ENCODE results near the gene U2AF1L4.

The U2AF1L4 gene

DNA sequence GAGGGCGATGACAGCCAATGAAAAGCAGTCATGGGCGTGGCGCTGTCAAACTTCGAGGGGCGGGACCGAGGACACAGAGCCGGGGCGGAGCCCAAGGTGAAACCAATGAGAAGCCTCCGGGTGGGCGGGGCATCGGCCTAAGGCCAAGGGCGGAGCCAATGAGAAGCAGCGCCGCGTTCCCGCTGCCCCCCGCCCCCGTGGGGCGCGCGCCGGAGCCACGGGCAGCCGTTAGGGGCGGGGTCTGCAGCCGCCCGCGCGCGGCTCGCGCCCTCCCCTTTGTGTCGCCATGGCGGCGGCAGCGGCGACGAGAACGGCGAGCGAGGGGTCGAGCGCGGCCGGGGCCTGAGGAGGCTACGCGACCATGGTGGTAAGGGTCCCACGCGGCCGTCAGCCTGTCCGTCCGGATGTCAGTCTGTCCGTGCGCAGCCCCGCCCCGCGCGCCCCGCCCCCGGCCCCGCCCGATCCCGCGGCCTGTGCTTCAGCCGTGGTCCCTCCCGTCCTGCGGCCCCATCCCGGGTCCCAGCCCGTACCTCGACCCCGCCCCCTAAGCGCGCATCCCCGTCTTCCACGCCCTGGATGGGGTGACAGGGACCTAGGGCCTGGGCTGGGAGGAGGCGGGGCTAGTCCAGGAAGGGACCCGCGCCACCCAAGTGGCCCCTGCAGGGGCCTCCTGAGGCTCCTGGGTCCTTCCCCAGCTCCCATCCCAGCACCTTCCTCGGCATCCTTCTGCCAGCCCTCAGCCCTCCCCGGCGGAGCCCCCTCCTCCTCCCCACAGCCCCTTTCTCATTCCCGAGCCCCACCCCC is 30.3 kb upstream of the U2AF1L4 start, which contains the start of gene ARHGAP33 (continued):
- TF ChIP-seq, protein P1, sequence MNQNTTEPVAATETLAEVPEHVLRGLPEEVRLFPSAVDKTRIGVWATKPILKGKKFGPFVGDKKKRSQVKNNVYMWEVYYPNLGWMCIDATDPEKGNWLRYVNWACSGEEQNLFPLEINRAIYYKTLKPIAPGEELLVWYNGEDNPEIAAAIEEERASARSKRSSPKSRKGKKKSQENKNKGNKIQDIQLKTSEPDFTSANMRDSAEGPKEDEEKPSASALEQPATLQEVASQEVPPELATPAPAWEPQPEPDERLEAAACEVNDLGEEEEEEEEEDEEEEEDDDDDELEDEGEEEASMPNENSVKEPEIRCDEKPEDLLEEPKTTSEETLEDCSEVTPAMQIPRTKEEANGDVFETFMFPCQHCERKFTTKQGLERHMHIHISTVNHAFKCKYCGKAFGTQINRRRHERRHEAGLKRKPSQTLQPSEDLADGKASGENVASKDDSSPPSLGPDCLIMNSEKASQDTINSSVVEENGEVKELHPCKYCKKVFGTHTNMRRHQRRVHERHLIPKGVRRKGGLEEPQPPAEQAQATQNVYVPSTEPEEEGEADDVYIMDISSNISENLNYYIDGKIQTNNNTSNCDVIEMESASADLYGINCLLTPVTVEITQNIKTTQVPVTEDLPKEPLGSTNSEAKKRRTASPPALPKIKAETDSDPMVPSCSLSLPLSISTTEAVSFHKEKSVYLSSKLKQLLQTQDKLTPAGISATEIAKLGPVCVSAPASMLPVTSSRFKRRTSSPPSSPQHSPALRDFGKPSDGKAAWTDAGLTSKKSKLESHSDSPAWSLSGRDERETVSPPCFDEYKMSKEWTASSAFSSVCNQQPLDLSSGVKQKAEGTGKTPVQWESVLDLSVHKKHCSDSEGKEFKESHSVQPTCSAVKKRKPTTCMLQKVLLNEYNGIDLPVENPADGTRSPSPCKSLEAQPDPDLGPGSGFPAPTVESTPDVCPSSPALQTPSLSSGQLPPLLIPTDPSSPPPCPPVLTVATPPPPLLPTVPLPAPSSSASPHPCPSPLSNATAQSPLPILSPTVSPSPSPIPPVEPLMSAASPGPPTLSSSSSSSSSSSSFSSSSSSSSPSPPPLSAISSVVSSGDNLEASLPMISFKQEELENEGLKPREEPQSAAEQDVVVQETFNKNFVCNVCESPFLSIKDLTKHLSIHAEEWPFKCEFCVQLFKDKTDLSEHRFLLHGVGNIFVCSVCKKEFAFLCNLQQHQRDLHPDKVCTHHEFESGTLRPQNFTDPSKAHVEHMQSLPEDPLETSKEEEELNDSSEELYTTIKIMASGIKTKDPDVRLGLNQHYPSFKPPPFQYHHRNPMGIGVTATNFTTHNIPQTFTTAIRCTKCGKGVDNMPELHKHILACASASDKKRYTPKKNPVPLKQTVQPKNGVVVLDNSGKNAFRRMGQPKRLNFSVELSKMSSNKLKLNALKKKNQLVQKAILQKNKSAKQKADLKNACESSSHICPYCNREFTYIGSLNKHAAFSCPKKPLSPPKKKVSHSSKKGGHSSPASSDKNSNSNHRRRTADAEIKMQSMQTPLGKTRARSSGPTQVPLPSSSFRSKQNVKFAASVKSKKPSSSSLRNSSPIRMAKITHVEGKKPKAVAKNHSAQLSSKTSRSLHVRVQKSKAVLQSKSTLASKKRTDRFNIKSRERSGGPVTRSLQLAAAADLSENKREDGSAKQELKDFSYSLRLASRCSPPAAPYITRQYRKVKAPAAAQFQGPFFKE (tag by site-specific recombination; IDR thresholded peaks at IDR 0.05; ENCODE audit: borderline replicate concordance): no peak
- TF ChIP-seq, protein P2, sequence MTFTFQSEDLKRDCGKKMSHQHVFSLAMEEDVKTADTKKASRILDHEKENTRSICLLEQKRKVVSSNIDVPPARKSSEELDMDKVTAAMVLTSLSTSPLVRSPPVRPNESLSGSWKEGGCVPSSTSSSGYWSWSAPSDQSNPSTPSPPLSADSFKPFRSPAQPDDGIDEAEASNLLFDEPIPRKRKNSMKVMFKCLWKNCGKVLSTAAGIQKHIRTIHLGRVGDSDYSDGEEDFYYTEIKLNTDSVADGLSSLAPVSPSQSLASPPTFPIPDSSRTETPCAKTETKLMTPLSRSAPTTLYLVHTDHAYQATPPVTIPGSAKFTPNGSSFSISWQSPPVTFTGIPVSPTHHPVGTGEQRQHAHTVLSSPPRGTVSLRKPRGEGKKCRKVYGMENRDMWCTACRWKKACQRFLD (tag by site-specific recombination; IDR thresholded peaks at IDR 0.05): 0 out of 2 replicates have a peak, but pooled peaks have one; percentile 11
- TF ChIP-seq, protein P3, sequence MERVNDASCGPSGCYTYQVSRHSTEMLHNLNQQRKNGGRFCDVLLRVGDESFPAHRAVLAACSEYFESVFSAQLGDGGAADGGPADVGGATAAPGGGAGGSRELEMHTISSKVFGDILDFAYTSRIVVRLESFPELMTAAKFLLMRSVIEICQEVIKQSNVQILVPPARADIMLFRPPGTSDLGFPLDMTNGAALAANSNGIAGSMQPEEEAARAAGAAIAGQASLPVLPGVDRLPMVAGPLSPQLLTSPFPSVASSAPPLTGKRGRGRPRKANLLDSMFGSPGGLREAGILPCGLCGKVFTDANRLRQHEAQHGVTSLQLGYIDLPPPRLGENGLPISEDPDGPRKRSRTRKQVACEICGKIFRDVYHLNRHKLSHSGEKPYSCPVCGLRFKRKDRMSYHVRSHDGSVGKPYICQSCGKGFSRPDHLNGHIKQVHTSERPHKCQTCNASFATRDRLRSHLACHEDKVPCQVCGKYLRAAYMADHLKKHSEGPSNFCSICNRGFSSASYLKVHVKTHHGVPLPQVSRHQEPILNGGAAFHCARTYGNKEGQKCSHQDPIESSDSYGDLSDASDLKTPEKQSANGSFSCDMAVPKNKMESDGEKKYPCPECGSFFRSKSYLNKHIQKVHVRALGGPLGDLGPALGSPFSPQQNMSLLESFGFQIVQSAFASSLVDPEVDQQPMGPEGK (tag by site-specific recombination; IDR thresholded peaks at IDR 0.05): peak; percentile 61
- TF ChIP-seq ZNF843 (tag by site-specific recombination; IDR thresholded peaks at IDR 0.05) (no peak), ZNF404 (tag by site-specific recombination; IDR thresholded peaks at IDR 0.05) (no peak), ZNF132 (tag by site-specific recombination; IDR thresholded peaks at IDR 0.05; ENCODE audit: borderline replicate concordance) (no peak), ZNF596 (tag by site-specific recombination; IDR thresholded peaks at IDR 0.05) (peak; percentile 51; the same call in 1 of the 2 replicates), ZBTB48 (tag by site-specific recombination; IDR thresholded peaks at IDR 0.05) (peak; percentile 79), SP2 (tag by site-specific recombination; IDR thresholded peaks at IDR 0.05) (peak; percentile 99), GLIS1 (tag by site-specific recombination; IDR thresholded peaks at IDR 0.05) (no peak; the same call in none of the 2 replicates), ZNF350 (tag by site-specific recombination; IDR thresholded peaks at IDR 0.05) (no peak), KLF10 (tag by site-specific recombination; IDR thresholded peaks at IDR 0.05) (peak; percentile 98), ZNF354C (tag by site-specific recombination; IDR thresholded peaks at IDR 0.05; ENCODE audit: borderline replicate concordance, low read depth) (no peak), ZFHX2 (tag by site-specific recombination; conservative IDR thresholded peaks at IDR 0.05) (no peak; the same call in 1 of the 2 replicates), ZBTB21 (tag by site-specific recombination; IDR thresholded peaks at IDR 0.05) (no peak)
- TF ChIP-seq, protein P4, sequence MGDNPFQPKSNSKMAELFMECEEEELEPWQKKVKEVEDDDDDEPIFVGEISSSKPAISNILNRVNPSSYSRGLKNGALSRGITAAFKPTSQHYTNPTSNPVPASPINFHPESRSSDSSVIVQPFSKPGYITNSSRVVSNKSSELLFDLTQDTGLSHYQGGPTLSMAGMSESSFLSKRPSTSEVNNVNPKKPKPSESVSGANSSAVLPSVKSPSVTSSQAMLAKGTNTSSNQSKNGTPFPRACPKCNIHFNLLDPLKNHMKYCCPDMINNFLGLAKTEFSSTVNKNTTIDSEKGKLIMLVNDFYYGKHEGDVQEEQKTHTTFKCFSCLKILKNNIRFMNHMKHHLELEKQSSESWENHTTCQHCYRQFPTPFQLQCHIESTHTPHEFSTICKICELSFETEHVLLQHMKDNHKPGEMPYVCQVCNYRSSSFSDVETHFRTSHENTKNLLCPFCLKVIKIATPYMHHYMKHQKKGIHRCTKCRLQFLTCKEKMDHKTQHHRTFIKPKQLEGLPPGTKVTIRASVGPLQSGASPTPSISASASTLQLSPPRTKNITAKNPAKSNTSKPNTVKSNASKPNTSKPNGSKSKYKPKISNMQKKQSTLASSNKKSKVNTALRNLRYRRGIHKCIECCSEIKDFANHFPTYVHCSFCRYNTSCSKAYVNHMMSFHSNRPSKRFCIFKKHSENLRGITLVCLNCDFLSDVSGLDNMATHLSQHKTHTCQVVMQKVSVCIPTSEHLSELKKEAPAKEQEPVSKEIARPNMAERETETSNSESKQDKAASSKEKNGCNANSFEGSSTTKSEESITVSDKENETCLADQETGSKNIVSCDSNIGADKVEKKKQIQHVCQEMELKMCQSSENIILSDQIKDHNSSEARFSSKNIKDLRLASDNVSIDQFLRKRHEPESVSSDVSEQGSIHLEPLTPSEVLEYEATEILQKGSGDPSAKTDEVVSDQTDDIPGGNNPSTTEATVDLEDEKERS (tag by site-specific recombination; IDR thresholded peaks at IDR 0.05): no peak
- TF ChIP-seq, protein P5, sequence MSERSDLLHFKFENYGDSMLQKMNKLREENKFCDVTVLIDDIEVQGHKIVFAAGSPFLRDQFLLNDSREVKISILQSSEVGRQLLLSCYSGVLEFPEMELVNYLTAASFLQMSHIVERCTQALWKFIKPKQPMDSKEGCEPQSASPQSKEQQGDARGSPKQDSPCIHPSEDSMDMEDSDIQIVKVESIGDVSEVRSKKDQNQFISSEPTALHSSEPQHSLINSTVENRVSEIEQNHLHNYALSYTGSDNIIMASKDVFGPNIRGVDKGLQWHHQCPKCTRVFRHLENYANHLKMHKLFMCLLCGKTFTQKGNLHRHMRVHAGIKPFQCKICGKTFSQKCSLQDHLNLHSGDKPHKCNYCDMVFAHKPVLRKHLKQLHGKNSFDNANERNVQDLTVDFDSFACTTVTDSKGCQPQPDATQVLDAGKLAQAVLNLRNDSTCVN (tag by site-specific recombination; optimal IDR thresholded peaks at IDR 0.05): peak; percentile 86
- TF ChIP-seq, protein P6, sequence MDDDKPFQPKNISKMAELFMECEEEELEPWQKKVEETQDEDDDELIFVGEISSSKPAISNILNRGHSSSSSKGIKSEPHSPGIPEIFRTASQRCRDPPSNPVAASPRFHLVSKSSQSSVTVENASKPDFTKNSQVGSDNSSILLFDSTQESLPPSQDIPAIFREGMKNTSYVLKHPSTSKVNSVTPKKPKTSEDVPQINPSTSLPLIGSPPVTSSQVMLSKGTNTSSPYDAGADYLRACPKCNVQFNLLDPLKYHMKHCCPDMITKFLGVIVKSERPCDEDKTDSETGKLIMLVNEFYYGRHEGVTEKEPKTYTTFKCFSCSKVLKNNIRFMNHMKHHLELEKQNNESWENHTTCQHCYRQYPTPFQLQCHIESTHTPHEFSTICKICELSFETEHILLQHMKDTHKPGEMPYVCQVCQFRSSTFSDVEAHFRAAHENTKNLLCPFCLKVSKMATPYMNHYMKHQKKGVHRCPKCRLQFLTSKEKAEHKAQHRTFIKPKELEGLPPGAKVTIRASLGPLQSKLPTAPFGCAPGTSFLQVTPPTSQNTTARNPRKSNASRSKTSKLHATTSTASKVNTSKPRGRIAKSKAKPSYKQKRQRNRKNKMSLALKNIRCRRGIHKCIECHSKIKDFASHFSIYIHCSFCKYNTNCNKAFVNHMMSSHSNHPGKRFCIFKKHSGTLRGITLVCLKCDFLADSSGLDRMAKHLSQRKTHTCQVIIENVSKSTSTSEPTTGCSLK (tag by site-specific recombination; IDR thresholded peaks at IDR 0.05): no peak
- TF ChIP-seq, protein P7, sequence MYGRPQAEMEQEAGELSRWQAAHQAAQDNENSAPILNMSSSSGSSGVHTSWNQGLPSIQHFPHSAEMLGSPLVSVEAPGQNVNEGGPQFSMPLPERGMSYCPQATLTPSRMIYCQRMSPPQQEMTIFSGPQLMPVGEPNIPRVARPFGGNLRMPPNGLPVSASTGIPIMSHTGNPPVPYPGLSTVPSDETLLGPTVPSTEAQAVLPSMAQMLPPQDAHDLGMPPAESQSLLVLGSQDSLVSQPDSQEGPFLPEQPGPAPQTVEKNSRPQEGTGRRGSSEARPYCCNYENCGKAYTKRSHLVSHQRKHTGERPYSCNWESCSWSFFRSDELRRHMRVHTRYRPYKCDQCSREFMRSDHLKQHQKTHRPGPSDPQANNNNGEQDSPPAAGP (tag by site-specific recombination; IDR thresholded peaks at IDR 0.05): 0 out of 2 replicates have a peak, but pooled peaks have one; percentile 11

Measured in HEK293 (cell line).